GM12878 (cell line): ENCODE measurements around the gene EGR1. TPM values are rescaled to one million over a fixed set of nuclear protein-coding genes. Genes with fewer than 3 reads are reported as not detected.

ENCODE experiments used
- ATAC-seq: fragments of 200-7000 bp; cut with Tn5 transposase; 3 replicates; pipeline ENCODE4 v1.9.1; 2020; ENCODE audit warnings: mild to moderate bottlenecking, moderate library complexity
- BruUV-seq: library from RNA; stranded (reverse); fragments of 400-500 nt; replicated peaks from 2 replicates; lab custom pipeline; 2021; lab: Mats Ljungman, UMichigan
- CTCF ChIA-PET: fragments of 300-600 bp; sonication (Branson Sonifier 250); formaldehyde crosslinking; extraction: SDS; loops from one replicate; lab custom pipeline; 2021; ENCODE audit warnings: inconsistent platforms; lab: Yijun Ruan, JAX
- POLR2A ChIA-PET: fragments of 350-600 bp; formaldehyde crosslinking; extraction: SDS; loops from one replicate; lab custom pipeline; 2021; ENCODE audit warnings: inconsistent platforms; lab: Charles Lee
- RAD21 ChIA-PET: fragments of 300-600 bp; sonication (Branson Sonifier 250); formaldehyde crosslinking; loops from one replicate; lab custom pipeline; 2023; ENCODE audit warnings: antibody characterized with exemption; ENCODE audit not compliant: unreplicated experiment; lab: Charles Lee
- SMC1A ChIA-PET: fragments of 300-600 bp; sonication (Branson Sonifier 250); formaldehyde crosslinking; loops from one replicate; lab custom pipeline; 2023; ENCODE audit not compliant: unreplicated experiment, uncharacterized antibody; lab: Charles Lee
- DNase-seq: peaks from one replicate; pipeline ENCODE4 v3.0.0-alpha.2; 2011; ENCODE audit warnings: low read depth, low spot score
- FAIRE-seq: peaks from 3 replicates; lab custom pipeline; 2011; peaks lifted over from hg19 to GRCh38; lab: Jason Lieb, UNC
- H2AFZ ChIP-seq: 2 replicates; pipeline ENCODE4 v1.6.0; 2011; ENCODE audit warnings: low read depth, low read length, control low read depth; ENCODE audit not compliant: control insufficient read depth
- H3K27ac ChIP-seq: 2 replicates; pipeline ENCODE4 v1.5.1; 2011; ENCODE audit warnings: control low read depth; ENCODE audit not compliant: control insufficient read depth, insufficient read depth
- H3K27me3 ChIP-seq, 2 experiments: replicated peaks in 1 of 2; 2 replicates each; pipeline versions ENCODE4 v1.6.0 to v1.6.1; 2011; ENCODE audit warnings: low read length in 1 of 2; ENCODE audit not compliant: control insufficient read depth in 2 of 2, insufficient read depth in 2 of 2
- H3K36me3 ChIP-seq, 2 experiments: 2 replicates each; pipeline ENCODE4 v1.5.1; 2011; ENCODE audit warnings: low read length in 1 of 2; ENCODE audit not compliant: control insufficient read depth in 2 of 2, insufficient read depth in 2 of 2
- H3K4me1 ChIP-seq: 2 replicates; pipeline ENCODE4 v1.6.1; 2011; ENCODE audit warnings: mild to moderate bottlenecking, low read length, moderate library complexity, mixed read lengths; ENCODE audit not compliant: control insufficient read depth, insufficient read depth
- H3K4me2 ChIP-seq: 2 replicates; pipeline ENCODE4 v1.6.0; 2011; ENCODE audit warnings: control low read depth; ENCODE audit not compliant: control insufficient read depth, insufficient read depth
- H3K4me3 ChIP-seq: fragments of 200-600 bp; sonication (generic); 2 replicates; pipeline ENCODE4 v1.5.1; 2016
- H3K79me2 ChIP-seq: 2 replicates; pipeline ENCODE4 v1.6.0; 2011; ENCODE audit warnings: low read length; ENCODE audit not compliant: control insufficient read depth, insufficient read depth
- H3K9ac ChIP-seq: 2 replicates; pipeline ENCODE4 v1.8.0; 2011; ENCODE audit warnings: low read length, control low read depth, mixed read lengths; ENCODE audit not compliant: control insufficient read depth, insufficient read depth
- H3K9me3 ChIP-seq: replicated peaks from 3 replicates; pipeline ENCODE4 v1.5.1; 2011; ENCODE audit warnings: mild to moderate bottlenecking, low read length; ENCODE audit not compliant: control insufficient read depth, insufficient read depth
- H4K20me1 ChIP-seq: 2 replicates; pipeline ENCODE4 v1.6.0; 2011; ENCODE audit not compliant: control insufficient read depth, insufficient read depth
- BACH1 ChIP-seq: fragments of 450-650 bp; IDR thresholded peaks from 2 replicates; pipeline ENCODE4 v1.6.1; 2017; ENCODE audit warnings: mild to moderate bottlenecking, borderline replicate concordance
- BMI1 ChIP-seq: fragments of 450-650 bp; IDR thresholded peaks from 2 replicates; pipeline ENCODE4 v1.6.1; 2016; ENCODE audit warnings: mild to moderate bottlenecking, moderate library complexity, borderline replicate concordance
- ESRRA ChIP-seq: IDR thresholded peaks from 2 replicates; pipeline ENCODE4 v1.6.1; 2012; ENCODE audit warnings: mild to moderate bottlenecking, low read length, improper control_type of control experiment
- HDGF ChIP-seq: fragments of 450-650 bp; IDR thresholded peaks from 2 replicates; pipeline ENCODE4 v1.6.1; 2016; ENCODE audit warnings: antibody characterized with exemption
- IKZF1 ChIP-seq: fragments of 450-650 bp; conservative IDR thresholded peaks from 2 replicates; pipeline ENCODE4 v1.6.1; 2017; ENCODE audit warnings: antibody characterized with exemption, mild to moderate bottlenecking
- IKZF2 ChIP-seq, 2 experiments: fragments of 450-650 bp; IDR thresholded peaks; 2 replicates each; pipeline ENCODE4 v1.6.1; 2017; ENCODE audit warnings: mild to moderate bottlenecking in 2 of 2, moderate library complexity in 2 of 2
- PAX5 ChIP-seq: IDR thresholded peaks from 2 replicates; pipeline ENCODE4 v1.6.1; 2011; ENCODE audit warnings: low read depth, low read length, borderline replicate concordance
- POLR2A ChIP-seq: IDR thresholded peaks from 2 replicates; pipeline ENCODE4 v1.6.1; 2011; ENCODE audit warnings: low read depth, mild to moderate bottlenecking, low read length
- POLR2AphosphoS5 ChIP-seq: IDR thresholded peaks from 2 replicates; pipeline ENCODE4 v1.6.1; 2011; ENCODE audit warnings: mild to moderate bottlenecking, low read length, inconsistent platforms
- RB1 ChIP-seq: fragments of 450-650 bp; formaldehyde crosslinking; IDR thresholded peaks from 2 replicates; pipeline ENCODE4 v1.6.1; 2017; ENCODE audit warnings: mild to moderate bottlenecking, borderline replicate concordance
- RCOR1 ChIP-seq: conservative IDR thresholded peaks from 2 replicates; pipeline ENCODE4 v1.6.1; 2012; ENCODE audit warnings: low read depth, low read length, improper control_type of control experiment
- SREBF1 ChIP-seq: IDR thresholded peaks from 2 replicates; pipeline ENCODE4 v1.6.1; 2012; ENCODE audit warnings: mild to moderate bottlenecking, low read length
- TBL1XR1 ChIP-seq: IDR thresholded peaks from 2 replicates; pipeline ENCODE4 v1.6.1; 2012; ENCODE audit warnings: low read depth, low read length, improper control_type of control experiment
- TCF3 ChIP-seq: IDR thresholded peaks from 2 replicates; pipeline ENCODE4 v1.6.1; 2012; ENCODE audit warnings: low read depth, mild to moderate bottlenecking, low read length, borderline replicate concordance; ENCODE audit not compliant: insufficient read depth
- ZNF217 ChIP-seq: fragments of 450-650 bp; IDR thresholded peaks from 2 replicates; pipeline ENCODE4 v1.6.1; 2017; ENCODE audit warnings: antibody characterized with exemption, mild to moderate bottlenecking
- ZSCAN29 ChIP-seq: fragments of 450-650 bp; IDR thresholded peaks from 2 replicates; pipeline ENCODE4 v1.6.1; 2017; ENCODE audit warnings: mild to moderate bottlenecking, moderate library complexity
- WGBS: methylation state at CpG from one replicate; pipeline ENCODE4 v1.1.6; 2016; ENCODE audit warnings: low lambda C conversion rate; ENCODE audit not compliant: insufficient replicate concordance, insufficient coverage; ENCODE audit errors: missing lambda C conversion rate; 5-methylcytosine and 5-hydroxymethylcytosine counted together
- in situ Hi-C: fragments of 300-500 bp; cut with MboI; formaldehyde crosslinking; loops from 9 replicates; pipeline ENCODE4 v1.14.3; 2018; ENCODE audit warnings: mixed read lengths
- intact Hi-C: fragments of 100-400 bp; cut with micrococcal nuclease; formaldehyde crosslinking; loops from one replicate; pipeline ENCODE4 v1.14.2; 2022; ENCODE audit not compliant: unreplicated experiment
- polyA plus RNA-seq, 11 experiments: library from polyadenylated mRNA; depleted of rRNA in 4 of 11; unstranded in 6 of 11; stranded (reverse) in 5 of 11; fragments of >200 nt; fragmentation: Nextera tagmentation in 4 of 11; fragmentation: Illumina TruSeq in 1 of 11; extraction: Ambion mirVana in 4 of 11; extraction: Trizol in 1 of 11; gene quantifications; 1 replicate in 1 of 11; 2 replicates in 10 of 11; pipeline versions ENCODE4 v1.2.1 to v1.2.3, GENCODE V29; 2011 to 2016; ENCODE audit warnings: inconsistent platforms in 2 of 11, missing spikeins in 2 of 11, low read depth in 1 of 11
- total RNA-seq, 4 experiments: library from RNA; depleted of rRNA in 3 of 4; stranded (reverse); fragments of >200 nt in 3 of 4; fragmentation: Illumina TruSeq in 1 of 4; extraction: Trizol in 1 of 4; gene quantifications; 2 replicates each; pipeline versions ENCODE4 v1.2.1 to v1.2.3, GENCODE V29; 2013 to 2021
- TF ChIP-seq, protein P1 (sequence below): fragments of 150-350 bp; IDR thresholded peaks from 2 replicates; pipeline ENCODE4 v1.6.1; 2014; ENCODE audit warnings: mild to moderate bottlenecking, low read depth, low read length
- TF ChIP-seq, protein P2 (sequence below): fragments of 450-650 bp; IDR thresholded peaks from 2 replicates; pipeline ENCODE4 v1.6.1; 2017; ENCODE audit warnings: mild to moderate bottlenecking, moderate library complexity

EGR1 gene
- total and polyA plus RNA-seq, 10 of the 15 experiments (the other 5 are each of a cell fraction or from before 2014, with no cell fraction given), result 0.89 to 7.3 (median 2.5) TPM

DNA sequence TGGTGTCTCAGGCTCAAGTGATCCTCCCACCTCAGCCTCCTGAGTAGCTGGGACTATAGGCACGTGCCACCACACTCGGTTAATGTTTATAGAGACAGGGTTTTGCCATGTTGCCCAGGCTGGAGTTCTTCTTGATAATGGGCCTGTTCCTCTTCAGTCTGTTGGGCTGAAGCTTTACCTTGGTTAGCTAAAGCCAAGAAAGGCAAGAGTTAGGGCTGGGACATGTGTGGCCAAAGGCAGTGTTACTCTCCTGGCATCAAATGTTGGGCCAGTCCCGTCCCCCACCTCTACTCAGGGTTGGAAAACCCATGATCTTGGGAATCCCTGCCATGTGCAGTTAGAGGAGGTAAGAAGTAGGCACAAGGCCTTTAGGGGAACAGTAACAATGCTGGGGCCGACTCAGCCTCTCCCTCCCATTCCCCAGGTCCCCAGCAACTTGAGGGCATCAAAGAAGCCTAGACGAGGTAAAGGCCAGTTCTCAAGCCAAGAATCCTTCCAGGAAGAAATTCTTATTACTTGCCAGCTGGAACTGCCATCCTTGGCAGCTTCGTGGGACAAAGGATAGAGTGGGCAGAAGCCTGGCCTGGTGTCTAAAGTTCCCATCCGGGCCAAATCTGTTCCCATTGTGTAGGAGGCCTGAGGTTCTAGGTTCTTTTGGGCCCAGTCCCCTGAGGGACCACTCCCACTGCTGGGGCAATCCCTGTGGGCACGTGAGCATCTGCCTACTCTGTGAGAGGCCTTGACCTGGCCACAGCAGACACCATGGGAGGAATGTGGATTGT, 4.5 kb downstream of the EGR1 start:
- intact Hi-C loops (loop anchor here (10.0 kb wide), 2 partner anchors 715 to 795 kb away; partner anchors contain the start of gene HNRNPA0), in situ Hi-C loops (no loop called here)
- 15% methylated on average over 8 of the region's 8 CpGs for WGBS
- RAD21 ChIA-PET, result no interaction called here
- Histone ChIP-seq H3K4me2 (no peak overlapping the region), H3K36me3 (no peaks in the 10 kb centered on the region; a peak in 1 of 4 replicates), H4K20me1 (no peaks in the 10 kb centered on the region), H3K27ac (no peak overlapping the region), H3K9me3 (no peaks in the 10 kb centered on the region), H3K4me1 (peaks cover 5% of the 10 kb centered on the region), H3K27me3 (peaks cover 0 to 6% of the 10 kb centered on the region in 2 experiments; a peak in 1 of 4 replicates), H2AFZ (no peak overlapping the region), H3K9ac (no peak overlapping the region), H3K4me3 (no peak overlapping the region), H3K79me2 (no peaks in the 10 kb centered on the region)
- no TSS peak for BruUV-seq
- no peak for FAIRE-seq
- ATAC-seq, result no peak
- SMC1A ChIA-PET, result interaction anchor here (1.0 to 2.0 kb wide), 4 partner anchors 12 to 39 kb away, joined by 3 to 7 read pairs (median 4); no protein-coding TSS in a partner anchor
- no peak for DNase-seq
- POLR2A ChIA-PET, result interaction anchor here (0.6 to 0.9 kb wide), 3 partner anchors 12 to 147 kb away, joined by 3 to 5 read pairs (median 3); no protein-coding TSS in a partner anchor
- CTCF ChIA-PET, result interaction anchor here (1.4 kb wide), 1 partner anchor 18 kb away, joined by 4 read pairs; no protein-coding TSS in a partner anchor
- TF ChIP-seq TCF3 (0 out of 2 replicates have a peak, but pooled peaks have one; percentile 26), SREBF1 (no peak), ZSCAN29 (no peak), PAX5 (peak; percentile 55; the same call in 1 of the 2 replicates), ZNF217 (no peak), HDGF (no peak), BACH1 (peak; percentile 68), BMI1 (peak; percentile 60; the same call in 1 of the 2 replicates), ESRRA (no peak), RB1 (no peak), POLR2AphosphoS5 (peak; percentile 90), IKZF1 (peak; percentile 31; the same call in 1 of the 2 replicates), RCOR1 (no peak), IKZF2 (IDR thresholded peaks at IDR 0.05) (peak; percentile 26 to 51; a peak in 2 of 4 replicates), TBL1XR1 (no peak), POLR2A (peak; percentile 78)
- TF ChIP-seq, protein P1, sequence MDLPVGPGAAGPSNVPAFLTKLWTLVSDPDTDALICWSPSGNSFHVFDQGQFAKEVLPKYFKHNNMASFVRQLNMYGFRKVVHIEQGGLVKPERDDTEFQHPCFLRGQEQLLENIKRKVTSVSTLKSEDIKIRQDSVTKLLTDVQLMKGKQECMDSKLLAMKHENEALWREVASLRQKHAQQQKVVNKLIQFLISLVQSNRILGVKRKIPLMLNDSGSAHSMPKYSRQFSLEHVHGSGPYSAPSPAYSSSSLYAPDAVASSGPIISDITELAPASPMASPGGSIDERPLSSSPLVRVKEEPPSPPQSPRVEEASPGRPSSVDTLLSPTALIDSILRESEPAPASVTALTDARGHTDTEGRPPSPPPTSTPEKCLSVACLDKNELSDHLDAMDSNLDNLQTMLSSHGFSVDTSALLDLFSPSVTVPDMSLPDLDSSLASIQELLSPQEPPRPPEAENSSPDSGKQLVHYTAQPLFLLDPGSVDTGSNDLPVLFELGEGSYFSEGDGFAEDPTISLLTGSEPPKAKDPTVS, result no peak
- TF ChIP-seq, protein P2, sequence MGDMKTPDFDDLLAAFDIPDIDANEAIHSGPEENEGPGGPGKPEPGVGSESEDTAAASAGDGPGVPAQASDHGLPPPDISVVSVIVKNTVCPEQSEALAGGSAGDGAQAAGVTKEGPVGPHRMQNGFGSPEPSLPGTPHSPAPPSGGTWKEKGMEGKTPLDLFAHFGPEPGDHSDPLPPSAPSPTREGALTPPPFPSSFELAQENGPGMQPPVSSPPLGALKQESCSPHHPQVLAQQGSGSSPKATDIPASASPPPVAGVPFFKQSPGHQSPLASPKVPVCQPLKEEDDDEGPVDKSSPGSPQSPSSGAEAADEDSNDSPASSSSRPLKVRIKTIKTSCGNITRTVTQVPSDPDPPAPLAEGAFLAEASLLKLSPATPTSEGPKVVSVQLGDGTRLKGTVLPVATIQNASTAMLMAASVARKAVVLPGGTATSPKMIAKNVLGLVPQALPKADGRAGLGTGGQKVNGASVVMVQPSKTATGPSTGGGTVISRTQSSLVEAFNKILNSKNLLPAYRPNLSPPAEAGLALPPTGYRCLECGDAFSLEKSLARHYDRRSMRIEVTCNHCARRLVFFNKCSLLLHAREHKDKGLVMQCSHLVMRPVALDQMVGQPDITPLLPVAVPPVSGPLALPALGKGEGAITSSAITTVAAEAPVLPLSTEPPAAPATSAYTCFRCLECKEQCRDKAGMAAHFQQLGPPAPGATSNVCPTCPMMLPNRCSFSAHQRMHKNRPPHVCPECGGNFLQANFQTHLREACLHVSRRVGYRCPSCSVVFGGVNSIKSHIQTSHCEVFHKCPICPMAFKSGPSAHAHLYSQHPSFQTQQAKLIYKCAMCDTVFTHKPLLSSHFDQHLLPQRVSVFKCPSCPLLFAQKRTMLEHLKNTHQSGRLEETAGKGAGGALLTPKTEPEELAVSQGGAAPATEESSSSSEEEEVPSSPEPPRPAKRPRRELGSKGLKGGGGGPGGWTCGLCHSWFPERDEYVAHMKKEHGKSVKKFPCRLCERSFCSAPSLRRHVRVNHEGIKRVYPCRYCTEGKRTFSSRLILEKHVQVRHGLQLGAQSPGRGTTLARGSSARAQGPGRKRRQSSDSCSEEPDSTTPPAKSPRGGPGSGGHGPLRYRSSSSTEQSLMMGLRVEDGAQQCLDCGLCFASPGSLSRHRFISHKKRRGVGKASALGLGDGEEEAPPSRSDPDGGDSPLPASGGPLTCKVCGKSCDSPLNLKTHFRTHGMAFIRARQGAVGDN, result no peak
